ENCODE measurements around the gene RPLP2.

Gene RPLP2

GRCh38 chr11:855796-856195, 46.0 kb downstream of the RPLP2 start:
- no peak overlapping the region for H3K4me3 ChIP-seq (ENCODE audit: low read depth, low read length)
- TF ChIP-seq CTCF (IDR thresholded peaks at IDR 0.05; ENCODE audit: borderline replicate concordance, insufficient read depth, low read depth, low read length): no peak

- TF ChIP-seq CTCF (IDR thresholded peaks at IDR 0.05; ENCODE audit: borderline replicate concordance, insufficient read depth, low read depth, low read length): no peak
- no peak overlapping the region for H3K4me3 ChIP-seq (ENCODE audit: low read depth, low read length)
These were observed 46.6 kb downstream of the RPLP2 start for GRCh38 chr11:856397-856796.

DNA sequence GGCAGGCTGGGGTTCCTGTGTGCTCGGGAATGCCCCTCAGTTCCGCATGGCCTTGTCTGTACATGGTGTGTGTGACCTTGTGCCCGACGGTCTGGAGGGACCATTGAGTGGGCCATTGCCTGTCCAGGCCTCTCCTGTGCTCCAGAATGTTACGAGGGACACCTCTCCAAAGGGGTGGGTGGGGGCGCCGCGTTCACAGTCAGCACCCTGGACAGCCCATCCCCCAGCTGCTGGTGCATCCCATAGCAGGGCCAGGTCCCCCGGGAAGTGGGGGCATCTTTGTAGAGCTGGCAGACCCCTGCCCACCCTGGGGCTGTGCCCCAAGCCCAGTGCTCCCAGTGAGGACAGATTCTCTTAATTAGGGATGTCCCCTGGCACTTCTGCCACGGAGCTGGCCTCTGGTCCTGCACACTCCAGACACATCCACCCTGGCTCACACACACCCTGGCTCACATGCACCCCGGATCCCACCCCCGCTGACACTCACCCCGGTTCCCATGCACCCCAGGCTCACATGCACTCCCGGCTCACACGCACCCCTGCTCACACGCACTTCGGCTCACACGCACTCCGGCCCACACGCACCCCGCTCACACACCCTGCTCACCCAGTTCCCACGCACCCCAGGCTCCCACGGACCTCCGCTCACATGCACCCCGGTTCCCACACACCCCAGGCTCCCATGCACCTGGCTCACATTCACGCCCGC, 48.4 kb downstream of the RPLP2 start:
- no peak overlapping the region for H3K4me3 ChIP-seq (ENCODE audit: low read depth, low read length)
- no peak for TF ChIP-seq CTCF (IDR thresholded peaks at IDR 0.05; ENCODE audit: borderline replicate concordance, insufficient read depth, low read depth, low read length)

GRCh38 chr11:858762-859339, 49.1 kb downstream of the RPLP2 start:
- no peak overlapping the region for H3K4me3 ChIP-seq (ENCODE audit: low read depth, low read length)
- no peak for TF ChIP-seq CTCF (IDR thresholded peaks at IDR 0.05; ENCODE audit: borderline replicate concordance, insufficient read depth, low read depth, low read length)

GRCh38 chr11:859394-860131, 49.8 kb downstream of the RPLP2 start:
- no peak overlapping the region for H3K4me3 ChIP-seq (ENCODE audit: low read depth, low read length)
- no peak for TF ChIP-seq CTCF (IDR thresholded peaks at IDR 0.05; ENCODE audit: borderline replicate concordance, insufficient read depth, low read depth, low read length)

- H3K4me3 ChIP-seq (ENCODE audit: low read depth, low read length): no peak overlapping the region
These were observed 50.7 kb downstream of the RPLP2 start for GRCh38 chr11:860234-861104.

More at GRCh38 chr11:860234-861104, 50.7 kb downstream of the RPLP2 start:
- no peak for TF ChIP-seq CTCF (IDR thresholded peaks at IDR 0.05; ENCODE audit: borderline replicate concordance, insufficient read depth, low read depth, low read length)
